LNCAP (cell line): ENCODE data around the gene SNAP23.

Source experiments
- TF ChIP-seq, protein P1 (sequence below): fragments of 450-650 bp; IDR thresholded peaks from 2 replicates; pipeline ENCODE4 v1.5.1; 2017; ENCODE audit warnings: mild to moderate bottlenecking

Gene SNAP23

DNA sequence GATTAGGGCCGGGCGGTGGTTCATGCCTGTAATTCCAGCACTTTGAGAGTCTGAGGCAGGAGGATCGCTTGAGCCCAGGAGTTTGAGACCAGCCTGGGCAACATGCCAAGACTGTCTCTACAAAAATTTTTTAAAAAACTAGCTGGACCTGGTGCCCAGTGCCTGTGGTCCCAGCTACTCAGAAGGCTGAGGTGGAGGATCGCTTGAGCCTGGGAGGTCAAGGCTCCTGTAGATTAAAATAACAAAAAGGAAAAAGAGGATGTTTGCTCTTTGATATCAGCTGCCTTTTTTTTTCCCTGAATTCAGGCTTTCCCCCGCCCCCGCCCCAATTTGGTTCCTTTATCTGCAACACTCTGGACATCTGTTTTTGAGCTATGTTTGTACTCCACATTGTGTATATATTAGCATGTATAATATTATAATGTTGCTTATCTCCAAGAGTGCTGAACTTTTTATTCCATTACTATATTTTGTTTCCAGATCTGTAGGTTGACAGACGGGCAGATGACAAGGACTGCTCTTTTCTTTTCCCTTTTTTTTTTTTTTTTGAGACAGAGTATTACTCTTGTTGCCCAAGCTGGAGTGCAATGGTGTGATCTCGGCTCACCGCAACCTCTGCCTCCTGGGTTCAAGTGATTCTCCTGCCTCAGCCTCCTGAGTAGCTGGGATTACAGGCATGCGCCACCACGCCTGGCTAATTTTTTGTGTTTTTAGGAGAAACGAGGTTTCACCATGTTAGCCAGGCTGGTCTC is 4.6 kb downstream of the SNAP23 start:
- TF ChIP-seq, protein P1, sequence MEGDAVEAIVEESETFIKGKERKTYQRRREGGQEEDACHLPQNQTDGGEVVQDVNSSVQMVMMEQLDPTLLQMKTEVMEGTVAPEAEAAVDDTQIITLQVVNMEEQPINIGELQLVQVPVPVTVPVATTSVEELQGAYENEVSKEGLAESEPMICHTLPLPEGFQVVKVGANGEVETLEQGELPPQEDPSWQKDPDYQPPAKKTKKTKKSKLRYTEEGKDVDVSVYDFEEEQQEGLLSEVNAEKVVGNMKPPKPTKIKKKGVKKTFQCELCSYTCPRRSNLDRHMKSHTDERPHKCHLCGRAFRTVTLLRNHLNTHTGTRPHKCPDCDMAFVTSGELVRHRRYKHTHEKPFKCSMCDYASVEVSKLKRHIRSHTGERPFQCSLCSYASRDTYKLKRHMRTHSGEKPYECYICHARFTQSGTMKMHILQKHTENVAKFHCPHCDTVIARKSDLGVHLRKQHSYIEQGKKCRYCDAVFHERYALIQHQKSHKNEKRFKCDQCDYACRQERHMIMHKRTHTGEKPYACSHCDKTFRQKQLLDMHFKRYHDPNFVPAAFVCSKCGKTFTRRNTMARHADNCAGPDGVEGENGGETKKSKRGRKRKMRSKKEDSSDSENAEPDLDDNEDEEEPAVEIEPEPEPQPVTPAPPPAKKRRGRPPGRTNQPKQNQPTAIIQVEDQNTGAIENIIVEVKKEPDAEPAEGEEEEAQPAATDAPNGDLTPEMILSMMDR, result no peak

DNA sequence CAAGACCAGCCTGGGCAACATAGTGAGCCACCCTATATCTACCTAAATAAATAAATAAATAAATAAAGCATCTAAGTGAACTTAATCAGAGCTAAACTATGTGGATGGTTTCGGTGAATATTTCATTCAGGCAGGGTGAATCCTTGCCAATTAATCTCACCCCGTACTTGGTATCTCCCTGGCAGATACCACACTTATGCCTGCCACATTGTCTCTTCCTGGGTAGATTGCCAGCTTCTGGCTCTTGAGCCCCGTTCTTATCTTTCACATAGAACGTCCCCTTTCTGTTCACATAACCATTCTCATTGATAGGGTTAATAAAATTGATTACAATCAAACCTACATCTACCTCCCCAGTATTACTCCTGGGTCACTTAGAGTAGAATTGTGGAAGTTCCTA is 7.0 kb downstream of the SNAP23 start:
- TF ChIP-seq, protein P1, result no peak

DNA sequence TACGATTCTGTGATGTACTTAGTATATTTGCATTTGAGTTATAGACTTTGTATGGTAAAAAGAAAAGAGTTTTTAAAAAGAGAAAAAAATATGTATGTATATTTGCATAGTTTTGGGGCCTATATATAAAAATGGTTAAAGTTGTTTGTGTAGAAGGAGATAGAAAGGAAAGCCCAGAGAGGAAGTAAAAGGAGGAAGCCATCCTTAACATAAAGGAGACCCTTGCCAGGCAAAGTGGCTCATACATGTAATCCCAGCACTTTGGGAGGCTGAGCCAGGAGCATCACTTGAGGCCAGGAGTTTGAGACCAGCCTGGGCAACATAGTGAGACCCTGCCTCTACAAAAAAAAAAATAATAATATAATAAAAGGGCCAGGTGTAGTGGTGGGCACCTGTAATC is 8.4 kb downstream of the SNAP23 start:
- TF ChIP-seq, protein P1, result no peak

DNA sequence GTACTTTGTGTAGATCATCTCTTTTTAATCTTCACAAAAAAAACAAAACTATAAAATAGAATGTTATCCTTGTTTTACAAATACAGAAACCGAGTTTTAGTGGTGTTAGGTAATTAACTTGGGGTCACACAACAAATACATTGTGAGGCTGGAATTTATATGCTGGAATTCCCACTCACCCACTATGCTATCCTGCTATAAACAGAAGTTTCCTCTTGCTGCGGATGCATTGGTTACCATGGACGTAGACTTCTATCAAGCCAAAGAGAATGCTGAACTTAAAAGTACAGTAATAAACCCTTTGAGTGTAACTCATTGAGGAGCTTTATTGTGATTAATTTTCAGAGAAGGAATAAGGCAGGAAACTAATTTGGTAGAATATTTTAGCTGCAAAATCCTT is 9.2 kb downstream of the SNAP23 start:
- TF ChIP-seq, protein P1, result no peak

DNA sequence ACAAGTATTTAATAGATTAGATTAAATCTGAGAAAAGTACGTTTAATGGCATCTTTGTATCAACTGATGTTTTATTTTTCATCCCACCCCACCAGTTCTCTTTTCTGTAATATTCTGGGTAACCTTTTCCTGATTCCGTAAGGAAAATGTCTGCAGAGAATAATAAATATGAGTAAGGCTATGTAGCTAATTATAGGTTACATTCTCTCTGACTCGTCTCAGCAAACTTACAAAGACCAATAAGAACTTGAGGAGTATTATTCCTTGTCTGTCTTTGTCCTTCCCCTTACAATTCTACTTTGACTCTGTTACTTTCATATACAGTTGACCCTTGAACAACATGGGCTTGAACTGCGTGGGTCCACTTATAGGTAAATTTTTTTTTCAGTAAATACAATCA is 12.1 kb downstream of the SNAP23 start:
- TF ChIP-seq, protein P1, result no peak

DNA sequence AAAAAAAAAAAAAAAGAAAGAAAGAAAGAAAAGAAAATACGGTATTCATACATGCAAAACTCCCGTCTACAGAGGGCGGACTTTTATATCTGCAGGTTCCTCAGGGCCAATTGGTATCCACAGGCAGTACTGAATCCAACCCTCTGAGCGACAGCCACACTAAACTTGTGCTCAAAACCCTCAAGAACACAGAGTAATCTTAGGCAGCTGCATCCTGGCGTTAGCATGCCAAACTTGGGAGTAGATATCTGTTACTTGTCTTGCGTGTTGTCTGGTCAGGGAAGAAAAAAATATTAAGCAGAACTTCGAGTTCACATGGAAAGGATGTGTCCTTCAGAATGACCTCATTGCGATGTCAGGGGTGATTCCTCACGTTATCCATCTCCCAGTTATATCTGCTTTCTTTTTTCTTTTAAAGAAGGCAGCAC is 12.8 kb downstream of the SNAP23 start:
- TF ChIP-seq, protein P1, result no peak

DNA sequence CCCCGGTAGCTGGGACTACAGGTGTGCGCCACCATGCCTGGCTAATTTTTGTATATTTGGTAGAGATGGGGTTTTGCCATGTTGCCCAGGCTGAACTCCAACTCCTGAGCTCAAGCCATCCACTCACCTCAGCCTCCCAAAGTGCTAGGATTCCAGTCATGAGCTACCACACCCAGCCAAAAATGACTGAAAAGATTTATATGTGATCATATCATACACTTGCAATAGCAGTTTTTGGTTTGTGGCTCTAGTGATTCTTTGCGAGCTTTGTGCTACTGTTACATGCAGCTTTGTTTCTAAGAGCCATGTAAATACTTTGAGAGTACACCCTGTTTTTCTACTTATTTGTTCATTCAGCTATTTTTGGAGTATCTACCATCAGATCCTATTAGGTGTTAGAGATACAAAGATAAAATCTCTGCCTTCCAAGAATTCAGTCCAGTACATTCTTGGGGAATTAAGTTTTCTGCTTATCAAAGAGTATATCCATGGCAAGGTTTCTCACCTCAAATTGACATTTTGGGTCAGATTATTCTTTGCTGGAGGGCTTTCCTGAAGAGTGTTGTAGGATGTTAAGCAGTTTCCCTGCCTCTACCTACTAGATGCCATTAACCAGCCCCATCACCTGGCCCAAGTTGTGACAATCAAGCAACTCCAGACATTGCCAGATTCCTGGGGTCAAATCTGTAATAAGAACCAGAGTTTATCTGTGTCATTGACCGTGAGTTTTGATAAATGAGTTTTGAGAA is 15.0 kb downstream of the SNAP23 start:
- TF ChIP-seq, protein P1, result no peak
